GM04503 (cell line): ENCODE data around the gene MORF4L1.
"Not testable (repeated sequence)": the region's sequence is repeated elsewhere in the genome, so short reads cannot be mapped to it uniquely, and the experiment has no call there.

Experiments used
- DNase-seq: peaks from one replicate; pipeline ENCODE4 v3.0.0-alpha.2; 2012; ENCODE audit warnings: low read depth

The MORF4L1 gene

GRCh38 chr15:78859971-78860719, 12.5 kb upstream of the MORF4L1 start:
- DNase-seq, result peak; percentile 70

DNA sequence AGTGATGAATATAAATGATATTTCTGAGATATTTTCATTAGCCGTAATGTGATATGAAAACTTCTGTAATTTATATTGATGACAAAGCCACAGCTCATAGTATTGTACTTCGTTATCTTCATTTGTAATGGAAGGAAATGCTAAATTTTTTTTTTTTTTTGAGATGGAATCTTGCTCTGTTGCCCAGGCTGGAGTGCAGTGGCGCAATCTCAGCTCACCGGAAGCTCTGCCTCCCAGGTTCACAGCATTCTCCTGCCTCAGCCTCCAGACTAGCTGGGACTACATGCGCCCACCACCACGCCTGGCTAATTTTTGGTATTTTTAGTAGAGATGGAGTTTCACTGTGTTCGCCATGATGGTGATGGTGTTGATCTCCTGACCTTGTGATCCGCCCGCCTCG, 7.1 kb upstream of the MORF4L1 start:
- not testable (repeated sequence) for DNase-seq

DNA sequence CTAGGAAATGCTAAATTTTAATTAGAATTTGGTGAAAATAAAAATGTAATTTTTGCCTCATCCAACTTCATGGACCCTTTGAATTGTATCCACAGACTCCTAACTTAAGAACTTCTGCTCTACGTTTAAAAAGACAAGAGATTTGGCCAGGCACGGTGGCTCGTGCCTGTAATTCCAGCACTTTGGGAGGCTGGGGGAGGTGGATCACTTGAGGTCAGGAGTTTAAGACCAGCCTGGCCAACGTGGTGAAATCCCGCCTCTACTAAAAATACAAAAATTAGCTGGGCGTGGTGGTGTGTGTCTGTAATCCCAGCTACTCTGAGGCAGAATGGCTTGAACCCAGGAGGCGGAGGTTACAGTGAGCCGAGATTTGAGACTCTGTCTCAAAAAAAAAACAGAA, 6.7 kb upstream of the MORF4L1 start:
- not testable (repeated sequence) for DNase-seq

DNA sequence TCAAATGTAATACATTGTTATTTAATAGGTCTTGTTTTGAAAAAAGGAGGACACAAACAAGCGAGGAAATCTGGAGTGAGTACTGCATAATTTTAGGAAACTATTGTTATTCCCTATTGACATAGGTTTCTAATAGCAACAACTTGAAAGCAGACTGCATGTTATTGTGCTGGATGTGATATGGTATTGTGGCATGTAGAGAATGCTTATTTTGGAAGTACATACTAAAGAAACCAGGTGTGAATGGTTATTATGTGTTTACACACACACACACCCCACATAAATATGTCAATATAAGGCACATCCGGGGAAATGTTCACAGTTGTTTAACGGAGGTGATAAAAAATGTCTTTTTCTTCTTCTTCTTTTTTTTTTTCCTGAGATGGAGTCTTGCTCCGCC, 5.9 kb upstream of the MORF4L1 start:
- DNase-seq, result no peak

- DNase-seq, result no peak
These were observed 4.3 kb upstream of the MORF4L1 start for GRCh38 chr15:78868366-78868765.

DNA sequence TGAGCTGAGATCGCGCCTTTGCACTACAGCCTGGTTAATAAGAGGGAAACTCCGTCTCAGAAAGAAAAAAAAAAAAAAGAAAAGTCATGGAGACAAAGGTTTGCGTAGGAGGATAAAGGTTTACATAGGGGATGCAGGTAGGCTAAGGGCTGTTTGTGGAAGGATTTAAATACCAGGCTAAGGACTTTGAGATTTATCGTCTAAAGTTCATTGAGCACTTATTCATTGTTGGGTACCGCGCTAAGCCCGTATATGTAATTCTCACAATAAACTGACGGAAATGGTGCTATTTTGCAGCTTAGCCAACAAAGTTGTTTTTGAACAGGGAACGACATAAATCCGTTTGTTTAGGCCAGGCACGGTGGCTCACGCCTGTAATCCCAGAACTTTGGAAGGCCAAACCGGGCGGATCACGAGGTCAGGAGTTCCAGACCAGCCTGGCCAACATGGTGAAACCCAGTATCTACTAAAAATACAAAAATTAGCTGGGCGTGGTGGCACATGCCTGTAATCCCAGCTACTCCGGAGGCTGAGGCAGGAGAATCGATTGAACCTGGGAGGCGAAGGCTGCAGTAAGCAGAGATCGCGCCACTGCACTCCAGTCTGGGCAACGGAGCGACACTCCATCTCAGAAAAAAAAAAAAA, 1.1 kb upstream of the MORF4L1 start:
- not testable (repeated sequence) for DNase-seq

GRCh38 chr15:78872972-78873792, 492 bp downstream of the MORF4L1 start:
- no peak for DNase-seq

- DNase-seq, result no peak
These were observed 1.4 kb downstream of the MORF4L1 start for GRCh38 chr15:78873793-78874765.

DNA sequence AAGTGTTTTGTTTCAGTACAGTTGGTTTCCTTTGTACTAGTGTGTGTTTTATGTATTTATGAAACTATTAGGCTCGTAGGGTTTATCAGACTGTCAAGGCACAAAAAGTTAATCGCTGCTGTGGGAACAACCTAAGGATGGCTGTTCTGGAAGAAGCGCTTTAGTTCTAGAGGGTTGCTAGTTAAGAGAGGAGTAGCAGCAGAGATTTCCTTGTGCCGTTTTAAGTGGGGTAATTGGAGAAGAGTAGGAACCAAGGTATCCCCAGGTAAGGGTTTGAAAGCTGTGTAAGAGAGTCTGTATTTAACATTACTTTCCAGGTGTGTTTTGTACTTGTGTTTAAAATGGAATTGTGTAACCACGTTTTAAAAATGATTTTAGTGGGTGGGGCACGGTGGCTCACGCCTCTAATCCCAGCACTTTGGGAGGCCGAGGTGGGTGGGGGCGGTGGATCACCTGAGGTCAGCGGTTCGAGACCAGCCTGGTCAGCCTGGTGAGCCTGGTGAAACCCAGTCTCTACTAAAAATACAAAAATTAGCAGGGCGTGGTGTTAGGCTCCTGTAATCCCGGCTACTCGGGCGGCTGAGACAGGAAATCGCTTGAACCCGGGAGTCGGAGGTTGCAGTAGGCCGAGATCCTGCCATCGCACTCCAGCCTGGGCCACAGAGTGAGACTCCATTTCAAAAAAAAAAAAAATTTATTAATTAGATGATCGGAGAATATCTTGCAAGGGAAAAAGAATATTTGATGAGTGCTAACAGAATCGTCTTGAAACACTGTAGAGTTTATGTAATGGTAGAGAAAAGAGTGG, 2.6 kb downstream of the MORF4L1 start:
- no peak for DNase-seq

DNA sequence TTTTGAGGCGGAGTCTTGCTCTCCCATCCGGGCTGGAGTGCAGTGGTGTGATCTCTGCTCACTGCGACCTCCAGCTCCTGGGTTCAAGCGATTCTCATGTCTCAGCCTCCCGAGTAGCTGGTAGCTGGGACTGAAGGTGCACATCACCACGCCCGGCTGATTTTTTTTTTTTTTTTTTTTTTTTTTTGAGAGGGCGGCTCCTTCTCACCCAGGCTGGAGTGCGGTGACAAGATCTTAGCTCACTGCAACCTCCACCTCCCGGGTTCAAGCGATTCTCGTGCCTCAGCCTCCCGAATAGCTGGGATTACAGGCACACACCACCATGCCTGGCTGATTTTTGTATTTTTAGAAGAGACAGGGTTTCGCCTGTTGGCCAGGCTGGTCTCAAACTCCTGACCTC, 4.3 kb downstream of the MORF4L1 start:
- DNase-seq, result not testable (repeated sequence)

- no peak for DNase-seq
These were observed 5.7 kb downstream of the MORF4L1 start for GRCh38 chr15:78878356-78878755.

GRCh38 chr15:78879517-78880241, 7.0 kb downstream of the MORF4L1 start:
- no peak for DNase-seq

- DNase-seq, result no peak
These were observed 7.5 kb downstream of the MORF4L1 start for GRCh38 chr15:78880242-78880533.

- DNase-seq, result no peak
These were observed 8.1 kb downstream of the MORF4L1 start for GRCh38 chr15:78880813-78881212.

DNA sequence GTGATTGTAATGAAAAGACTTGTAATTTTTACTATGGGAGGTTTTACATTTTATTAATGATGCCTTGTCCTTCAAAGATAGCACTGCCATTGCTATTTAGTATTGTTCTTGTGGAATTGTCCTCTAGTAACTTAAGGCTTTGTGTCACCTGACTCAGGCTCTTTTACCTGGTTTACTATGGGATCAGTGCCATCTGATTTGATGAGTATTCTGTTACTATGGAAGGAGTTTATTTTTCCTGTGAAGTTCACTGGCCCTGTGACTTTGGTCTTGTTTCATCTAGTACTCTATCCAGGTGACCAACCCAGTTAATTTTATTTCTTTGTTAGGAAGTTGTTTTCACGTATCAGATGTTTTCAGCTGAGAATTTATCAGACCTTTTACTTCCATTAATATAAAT, 9.0 kb downstream of the MORF4L1 start:
- no peak for DNase-seq

DNA sequence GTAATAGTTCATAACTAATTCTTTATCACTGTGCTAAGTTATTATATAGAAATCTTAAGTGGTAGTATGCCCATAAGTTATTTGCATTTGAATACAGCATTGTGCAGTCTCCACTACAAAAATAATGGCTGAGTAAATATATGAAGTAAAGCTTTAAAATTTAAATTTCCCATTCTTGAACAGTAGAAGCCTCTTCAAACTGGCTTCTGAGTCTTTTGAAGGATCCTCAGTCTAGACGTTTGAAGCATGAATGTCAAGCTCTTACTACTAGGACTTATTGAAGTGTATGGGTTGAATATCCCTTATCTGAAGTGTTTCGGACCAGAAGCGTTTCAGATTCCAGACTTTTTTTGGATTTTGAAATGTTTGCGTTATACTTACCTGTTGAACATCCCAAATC, 16.3 kb downstream of the MORF4L1 start:
- no peak for DNase-seq

GRCh38 chr15:78893538-78893937, 20.8 kb downstream of the MORF4L1 start:
- DNase-seq, result no peak

DNA sequence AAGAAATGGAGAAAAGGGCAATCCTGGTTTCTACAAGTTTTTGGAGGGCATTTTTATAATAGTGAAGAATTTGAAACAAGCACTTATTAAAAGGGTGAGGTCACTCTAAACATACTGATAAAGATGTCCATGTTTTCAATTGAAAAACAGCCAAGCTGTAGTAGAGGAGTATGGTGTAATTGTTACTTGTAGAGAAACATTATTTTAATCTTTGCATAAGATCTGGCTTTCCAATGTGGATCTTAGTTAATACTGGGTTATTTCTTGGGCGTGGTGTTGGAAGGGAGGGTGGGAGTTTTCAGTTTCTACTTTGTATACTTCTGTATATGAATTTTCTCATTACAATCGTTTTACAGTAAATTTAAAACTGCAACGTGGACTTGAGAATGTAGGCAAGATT, 22.8 kb downstream of the MORF4L1 start:
- no peak for DNase-seq

DNA sequence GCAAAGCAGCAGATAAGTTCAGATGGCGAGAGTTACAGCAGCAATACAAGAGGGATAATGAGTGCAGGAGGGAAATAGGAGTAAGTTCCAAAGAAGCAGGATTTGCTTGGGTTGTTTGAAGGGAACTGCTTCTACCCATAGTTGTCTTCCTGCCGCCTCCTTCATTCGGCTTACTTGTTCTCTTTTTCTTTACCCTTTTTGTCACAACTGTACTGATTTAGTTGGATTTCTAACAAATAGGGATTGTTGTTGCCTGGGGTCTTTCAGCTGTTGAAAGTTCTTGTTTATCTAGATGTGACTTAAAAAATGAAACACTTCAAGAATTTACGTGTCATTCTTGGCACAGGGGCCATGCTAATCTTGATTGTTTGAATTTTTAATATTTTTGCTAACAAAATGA, 25.9 kb downstream of the MORF4L1 start:
- DNase-seq, result no peak

DNA sequence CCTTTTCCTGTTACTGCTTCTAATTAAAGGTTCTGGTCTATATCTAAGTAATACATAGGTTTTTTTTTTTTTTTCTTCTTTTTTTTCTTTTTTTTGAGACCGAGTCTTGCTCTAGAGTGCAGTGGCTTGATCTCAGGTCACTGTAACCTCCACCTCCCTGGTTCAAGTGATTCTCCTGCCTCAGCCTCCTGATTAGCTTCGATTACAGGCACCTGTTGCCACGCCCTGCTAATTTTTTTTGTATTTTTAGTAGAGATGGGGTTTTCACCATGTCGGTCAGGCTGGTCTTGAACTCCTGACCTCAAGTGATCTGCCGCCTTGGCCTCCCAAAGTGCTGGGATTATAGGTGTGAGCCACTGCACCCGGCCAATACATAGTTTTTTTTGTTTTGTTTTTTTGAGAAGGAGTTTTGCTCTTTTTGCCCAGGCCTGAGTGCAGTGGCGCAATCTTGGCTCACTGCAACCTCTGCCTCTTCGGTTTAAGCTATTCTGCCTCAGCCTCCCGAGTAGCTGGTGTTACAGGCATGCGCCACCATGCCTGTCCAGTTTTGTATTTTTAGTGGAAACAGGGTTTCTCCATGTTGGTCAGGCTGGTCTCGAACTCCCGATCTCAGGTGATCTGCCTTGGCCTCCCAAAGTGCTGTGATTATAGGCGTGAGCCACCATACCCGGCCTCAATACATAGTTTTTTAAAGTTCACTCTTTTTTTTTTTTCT, 28.3 kb downstream of the MORF4L1 start:
- DNase-seq, result not testable (repeated sequence)
